IMR-90 (cell line): Measurements from ENCODE around the gene PIGP.

Source experiments
- BHLHE40 ChIP-seq: fragments of 150-350 bp; IDR thresholded peaks from 2 replicates; pipeline ENCODE4 v1.6.1; 2016; ENCODE audit warnings: mild to moderate bottlenecking, low read depth, low read length
- CEBPB ChIP-seq: IDR thresholded peaks from 2 replicates; pipeline ENCODE4 v1.6.1; 2012; ENCODE audit warnings: low read depth, low read length, improper control_type of control experiment
- CTCF ChIP-seq: conservative IDR thresholded peaks from 2 replicates; pipeline ENCODE4 v1.5.1; 2012; ENCODE audit warnings: mild to moderate bottlenecking, low read depth, low read length, improper control_type of control experiment
- ELK1 ChIP-seq: fragments of 150-350 bp; IDR thresholded peaks from 2 replicates; pipeline ENCODE4 v1.6.1; 2016; ENCODE audit warnings: low read depth, mild to moderate bottlenecking, low read length, moderate library complexity, borderline replicate concordance
- FOS ChIP-seq: fragments of 150-350 bp; IDR thresholded peaks from 2 replicates; pipeline ENCODE4 v1.6.1; 2016; ENCODE audit warnings: low read depth, low read length
- MXI1 ChIP-seq: IDR thresholded peaks from 2 replicates; pipeline ENCODE4 v1.6.1; 2012; ENCODE audit warnings: low read depth, mild to moderate bottlenecking, low read length, moderate library complexity, borderline replicate concordance
- POLR2A ChIP-seq: IDR thresholded peaks from 2 replicates; pipeline ENCODE4 v1.6.1; 2012; ENCODE audit warnings: mild to moderate bottlenecking, low read depth, low read length
- RAD21 ChIP-seq: IDR thresholded peaks from 2 replicates; pipeline ENCODE4 v1.6.1; 2012; ENCODE audit warnings: low read length, improper control_type of control experiment
- RFX5 ChIP-seq: IDR thresholded peaks from 2 replicates; pipeline ENCODE4 v1.8.0; 2012; ENCODE audit warnings: low read depth, mild to moderate bottlenecking, low read length, moderate library complexity
- USF2 ChIP-seq: fragments of 150-350 bp; IDR thresholded peaks from 2 replicates; pipeline ENCODE4 v1.6.1; 2017; ENCODE audit warnings: mild to moderate bottlenecking, antibody characterized with exemption, low read length, low read depth

GRCh38 chr21:37101384-37101783 is 28.5 kb upstream of the PIGP start:
- TF ChIP-seq USF2 = no peak
- no peak for TF ChIP-seq ELK1
- no peak for TF ChIP-seq POLR2A
- TF ChIP-seq CTCF = no peak
- no peak for TF ChIP-seq BHLHE40
- TF ChIP-seq CEBPB = no peak
- TF ChIP-seq MXI1 = no peak
- no peak for TF ChIP-seq RAD21
- TF ChIP-seq FOS = no peak
- no peak for TF ChIP-seq RFX5
